Sigmoid colon (tissue), 4 donors: Measurements from ENCODE around the gene SLC25A41.

Experiments
- EP300 ChIP-seq, 4 donors: sonication (generic); formaldehyde crosslinking; IDR thresholded peaks; one replicate each; pipeline ENCODE4 v1.6.1; 2017; ENCODE audit warnings: antibody characterized with exemption in 4 of 4
- POLR2A ChIP-seq, 2 donors: fragments of 450-650 bp; IDR thresholded peaks; one replicate each; pipeline ENCODE4 v1.6.1; 2016; ENCODE audit warnings: antibody characterized with exemption in 2 of 2, mild to moderate bottlenecking in 2 of 2, moderate library complexity in 2 of 2
- POLR2AphosphoS5 ChIP-seq, 4 donors: sonication (generic); formaldehyde crosslinking; IDR thresholded peaks; one replicate each; pipeline ENCODE4 v1.6.1; 2017; ENCODE audit warnings: antibody characterized with exemption in 4 of 4
- TF ChIP-seq, protein P1 (sequence below), 4 experiments: fragments of 450-650 bp in 3 of 4; fragments of 200-600 bp in 1 of 4; IDR thresholded peaks; one replicate each; pipeline ENCODE4 v1.5.1; 2016 to 2019; ENCODE audit warnings: antibody characterized with exemption in 4 of 4, mild to moderate bottlenecking in 3 of 4, moderate library complexity in 2 of 4

- TF ChIP-seq, protein P1, sequence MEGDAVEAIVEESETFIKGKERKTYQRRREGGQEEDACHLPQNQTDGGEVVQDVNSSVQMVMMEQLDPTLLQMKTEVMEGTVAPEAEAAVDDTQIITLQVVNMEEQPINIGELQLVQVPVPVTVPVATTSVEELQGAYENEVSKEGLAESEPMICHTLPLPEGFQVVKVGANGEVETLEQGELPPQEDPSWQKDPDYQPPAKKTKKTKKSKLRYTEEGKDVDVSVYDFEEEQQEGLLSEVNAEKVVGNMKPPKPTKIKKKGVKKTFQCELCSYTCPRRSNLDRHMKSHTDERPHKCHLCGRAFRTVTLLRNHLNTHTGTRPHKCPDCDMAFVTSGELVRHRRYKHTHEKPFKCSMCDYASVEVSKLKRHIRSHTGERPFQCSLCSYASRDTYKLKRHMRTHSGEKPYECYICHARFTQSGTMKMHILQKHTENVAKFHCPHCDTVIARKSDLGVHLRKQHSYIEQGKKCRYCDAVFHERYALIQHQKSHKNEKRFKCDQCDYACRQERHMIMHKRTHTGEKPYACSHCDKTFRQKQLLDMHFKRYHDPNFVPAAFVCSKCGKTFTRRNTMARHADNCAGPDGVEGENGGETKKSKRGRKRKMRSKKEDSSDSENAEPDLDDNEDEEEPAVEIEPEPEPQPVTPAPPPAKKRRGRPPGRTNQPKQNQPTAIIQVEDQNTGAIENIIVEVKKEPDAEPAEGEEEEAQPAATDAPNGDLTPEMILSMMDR (IDR thresholded peaks at IDR 0.05), result no peak
- TF ChIP-seq EP300 (IDR thresholded peaks at IDR 0.05), result no peak
- TF ChIP-seq POLR2AphosphoS5 (IDR thresholded peaks at IDR 0.05), result no peak
- no peak for TF ChIP-seq POLR2A (IDR thresholded peaks at IDR 0.05)
Measured at GRCh38 chr19:6433165-6433564, 398 bp downstream of the SLC25A41 start.
